ENCODE measurements around the gene PADI1. TPM values are rescaled to one million over a fixed set of nuclear protein-coding genes. Genes with fewer than 3 reads are reported as not detected.

PADI1 gene
- total and polyA plus RNA-seq, 2 of the 8 experiments (the other 6 are each of a cell fraction or from before 2014, with no cell fraction given), result 0.20 to 0.30 TPM

DNA sequence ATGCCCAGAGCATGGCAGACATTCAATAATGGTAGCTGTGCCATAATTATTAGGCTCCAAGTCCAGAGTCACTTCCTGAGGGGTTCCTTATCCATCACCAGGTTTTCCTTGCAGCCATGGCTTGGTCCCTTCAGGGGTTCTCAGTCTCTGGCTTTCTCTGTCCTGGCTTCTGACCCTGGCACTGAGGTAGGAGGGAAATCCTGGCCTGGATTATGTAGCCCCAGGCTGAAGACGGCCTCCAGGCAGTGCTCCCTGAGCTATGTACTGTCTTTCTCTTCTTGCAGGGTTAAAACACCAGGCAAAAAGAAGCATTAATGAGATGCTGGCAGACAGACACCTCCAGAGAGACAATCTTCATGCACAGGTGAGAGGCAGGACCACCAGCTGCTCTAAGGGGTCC, 34.5 kb downstream of the PADI1 start:
- H3K36me3 ChIP-seq (ENCODE audit: control insufficient read depth in 2 of 4, insufficient read depth in 4 of 4, low read length in 3 of 4), result no peaks in the 10 kb centered on the region
- no peaks in the 10 kb centered on the region for H3K27me3 ChIP-seq (replicated peaks in 1 of 4; ENCODE audit: control insufficient read depth in 3 of 4, extremely low read depth in 1 of 4, insufficient read depth in 3 of 4, low read length in 3 of 4)
- no peak overlapping the region; the same call in 1 of the 2 replicates for H2BK5ac ChIP-seq (ENCODE audit: low read depth, low read length)
- no peak overlapping the region for H3K9ac ChIP-seq (replicated peaks in 1 of 4; ENCODE audit: extremely low read depth in 1 of 4, low read depth in 3 of 4, low read length in 3 of 4)
- H3K4ac ChIP-seq (replicated peaks; ENCODE audit: insufficient read length, low read depth, low read length), result no peak overlapping the region
- H3K27ac ChIP-seq (ENCODE audit: low read depth, low read length), result no peak overlapping the region
- ChIA-PET POLR2A (ENCODE audit: partially characterized antibody) (interaction anchor here (0.6 to 1.3 kb wide), 6 partner anchors 11 to 167 kb away, joined by 3 read pairs; no protein-coding TSS in a partner anchor), CTCF (ENCODE audit: partially characterized antibody) (interaction anchor here (0.5 to 11.9 kb wide), 10 partner anchors 10 to 167 kb away, joined by 3 to 339 read pairs (median 6); partner anchors contain the start of genes PADI2 and PADI3)
- no peaks in the 10 kb centered on the region for H3K79me1 ChIP-seq (ENCODE audit: low read depth, low read length)
- no peak overlapping the region for H2BK12ac ChIP-seq (ENCODE audit: low read depth, low read length)
- no peak overlapping the region for H3K14ac ChIP-seq (ENCODE audit: insufficient read length)
- no peaks in the 10 kb centered on the region for H4K20me1 ChIP-seq (replicated peaks in 1 of 2; ENCODE audit: control insufficient read depth in 1 of 2, insufficient read depth in 2 of 2, low read length in 2 of 2)
- no peaks in the 10 kb centered on the region for H3K9me3 ChIP-seq (ENCODE audit: insufficient read depth in 2 of 2, low read depth in 1 of 2, low read length in 1 of 2)
- H3K18ac ChIP-seq (ENCODE audit: extremely low read depth, low read length), result no peak overlapping the region
- peaks cover 0 to 5% (median 0%) of the 10 kb centered on the region in 4 experiments; a peak in 4 of 7 replicates for H3K4me1 ChIP-seq (replicated peaks in 1 of 4; ENCODE audit: control insufficient read depth in 3 of 4, insufficient read depth in 4 of 4, low read length in 3 of 4)
- H4K91ac ChIP-seq (replicated peaks; ENCODE audit: insufficient read length, low read length), result no peak overlapping the region
- no peaks in the 10 kb centered on the region for H3K79me2 ChIP-seq (ENCODE audit: control insufficient read depth in 1 of 2, insufficient read depth in 2 of 2, low read length in 2 of 2)
- no peak overlapping the region for H2AK5ac ChIP-seq (ENCODE audit: low read depth, low read length)
- H3K23ac ChIP-seq (ENCODE audit: insufficient read length), result no peak overlapping the region
- peak; percentile 68; the same call in 1 of the 2 replicates for TF ChIP-seq EGR1 (IDR thresholded peaks at IDR 0.05; ENCODE audit: borderline replicate concordance, low read depth, low read length)
- TF ChIP-seq, protein P1, sequence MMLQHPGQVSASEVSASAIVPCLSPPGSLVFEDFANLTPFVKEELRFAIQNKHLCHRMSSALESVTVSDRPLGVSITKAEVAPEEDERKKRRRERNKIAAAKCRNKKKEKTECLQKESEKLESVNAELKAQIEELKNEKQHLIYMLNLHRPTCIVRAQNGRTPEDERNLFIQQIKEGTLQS (IDR thresholded peaks at IDR 0.05; ENCODE audit: insufficient read depth, low read depth, low read length), result no peak
- peak; percentile 99 for TF ChIP-seq SP1 (IDR thresholded peaks at IDR 0.05; ENCODE audit: low read depth, low read length)
- TF ChIP-seq GABPA (IDR thresholded peaks at IDR 0.05; ENCODE audit: borderline replicate concordance, insufficient read depth, low read length), result peak; percentile 45; the same call in 1 of the 2 replicates
- no peak for TF ChIP-seq TCF12 (IDR thresholded peaks at IDR 0.05; ENCODE audit: low read depth, low read length)
- TF ChIP-seq YY1 (IDR thresholded peaks at IDR 0.05; ENCODE audit: low read depth, low read length), result peak; percentile 74; the same call in 1 of the 2 replicates
- TF ChIP-seq RFX5 (IDR thresholded peaks at IDR 0.05; ENCODE audit: borderline replicate concordance, low read depth, low read length), result peak; percentile 43; the same call in 1 of the 2 replicates
- TF ChIP-seq RAD21 (IDR thresholded peaks at IDR 0.05 in 1 of 2, conservative IDR thresholded peaks at IDR 0.05 in 1 of 2; ENCODE audit: low read depth in 2 of 2, low read length in 2 of 2), result peak; percentile 7 to 15; a peak in 1 of 4 replicates
- H3K4me3 ChIP-seq (ENCODE audit: extremely low read depth in 1 of 4, insufficient read depth in 2 of 4, low read depth in 3 of 4, low read length in 4 of 4), result no peak overlapping the region
- 42% methylated on average over 1 of the region's 1 CpG; no CpG with 5 or more reads in 1 of the 2 experiments for WGBS, 2 experiments (ENCODE audit: extremely low coverage in 1 of 2, insufficient coverage in 1 of 2, insufficient read length in 1 of 2, insufficient replicate concordance in 2 of 2, low coverage in 1 of 2, low lambda C conversion rate in 2 of 2, missing lambda C conversion rate in 1 of 2)
- H2BK15ac ChIP-seq (ENCODE audit: low read length), result no peak overlapping the region
- no peaks in the 10 kb centered on the region for H3K23me2 ChIP-seq (ENCODE audit: low read depth, low read length)
- DNase-seq (ENCODE audit: low read depth in 1 of 2, low spot score in 2 of 2) (peak; percentile 39 to 84), FAIRE-seq (peak; percentile 88)
- no peak overlapping the region for H3K56ac ChIP-seq (replicated peaks; ENCODE audit: insufficient read length, low read depth, low read length)
- no peak overlapping the region for H4K5ac ChIP-seq (ENCODE audit: insufficient read length, low read depth, low read length)
- H2BK20ac ChIP-seq (ENCODE audit: low read length), result 0 out of 2 replicates have a peak overlapping the region, but pooled peaks have one; percentile 18
- H2BK120ac ChIP-seq (replicated peaks; ENCODE audit: low read depth, low read length), result no peak overlapping the region
- no peak overlapping the region for H4K8ac ChIP-seq (ENCODE audit: extremely low read depth, insufficient read depth, low read length)
- no peak overlapping the region for H2AFZ ChIP-seq (ENCODE audit: low read length)
- H3K4me2 ChIP-seq (ENCODE audit: insufficient read depth in 1 of 2, low read depth in 2 of 2, low read length in 2 of 2), result no peak overlapping the region
